Superior temporal gyrus (tissue), 1 donor: ENCODE results near the gene ZDHHC8.

Experiments used
- DNase-seq: peaks from one replicate; pipeline ENCODE4 v3.0.0-alpha.2; 2016; ENCODE audit errors: extremely low spot score

Gene ZDHHC8

GRCh38 chr22:20143883-20144665 is 12.5 kb downstream of the ZDHHC8 start:
- no peak for DNase-seq

- no peak for DNase-seq
Observed at GRCh38 chr22:20145206-20145831, 13.7 kb downstream of the ZDHHC8 start.

- DNase-seq: no peak
Observed at GRCh38 chr22:20145832-20146223, 14.2 kb downstream of the ZDHHC8 start.

GRCh38 chr22:20146777-20147176 is 15.2 kb downstream of the ZDHHC8 start:
- DNase-seq: no peak

GRCh38 chr22:20147237-20147988 is 15.8 kb downstream of the ZDHHC8 start:
- DNase-seq: no peak

- no peak for DNase-seq
Observed at GRCh38 chr22:20148414-20148813, 16.8 kb downstream of the ZDHHC8 start.

GRCh38 chr22:20149257-20150250 is 17.9 kb downstream of the ZDHHC8 start:
- no peak for DNase-seq

- no peak for DNase-seq
Observed at GRCh38 chr22:20150381-20151275, 19.0 kb downstream of the ZDHHC8 start, which contains the start of gene CCDC188. CCDC188 (minus strand) TSS chr22:20151055; CDS start chr22:20150986, 69 bp downstream.

- no peak for DNase-seq
Observed at GRCh38 chr22:20151276-20151588, 19.6 kb downstream of the ZDHHC8 start.

GRCh38 chr22:20152464-20152890 is 20.9 kb downstream of the ZDHHC8 start:
- no peak for DNase-seq

GRCh38 chr22:20153945-20154344 is 22.3 kb downstream of the ZDHHC8 start:
- no peak for DNase-seq

GRCh38 chr22:20154602-20155187 is 23.1 kb downstream of the ZDHHC8 start:
- DNase-seq: no peak

- peak; percentile 71 for DNase-seq
Observed at GRCh38 chr22:20155330-20156041, 23.9 kb downstream of the ZDHHC8 start.

GRCh38 chr22:20156042-20156389 is 24.4 kb downstream of the ZDHHC8 start:
- DNase-seq: no peak

- peak; percentile 82 for DNase-seq
Observed at GRCh38 chr22:20156611-20157429, 25.2 kb downstream of the ZDHHC8 start.

- no peak for DNase-seq
Observed at GRCh38 chr22:20157430-20158183, 26.0 kb downstream of the ZDHHC8 start.

GRCh38 chr22:20158391-20159036 is 26.9 kb downstream of the ZDHHC8 start:
- DNase-seq: no peak
